Glutamatergic neuron (in vitro differentiated cells): ENCODE results near the gene TMEM109. TPM values are rescaled to one million over a fixed set of nuclear protein-coding genes. Genes with fewer than 3 reads are reported as not detected.

ENCODE experiments used
- DNase-seq: peaks from one replicate; pipeline ENCODE4 v3.0.0; 2022
- H3K27ac Mint-ChIP-seq: one replicate; pipeline ENCODE4 v1.8.0; 2020; ENCODE audit warnings: mild to moderate bottlenecking, mixed read lengths, inconsistent platforms; ENCODE audit not compliant: unreplicated experiment
- H3K27me3 Mint-ChIP-seq: one replicate; pipeline ENCODE4 v1.8.0; 2020; ENCODE audit warnings: mild to moderate bottlenecking, moderate library complexity, mixed read lengths, inconsistent platforms; ENCODE audit not compliant: unreplicated experiment
- H3K36me3 Mint-ChIP-seq: one replicate; pipeline ENCODE4 v1.8.0; 2020; ENCODE audit warnings: mild to moderate bottlenecking, mixed read lengths, inconsistent platforms; ENCODE audit not compliant: unreplicated experiment
- H3K4me1 Mint-ChIP-seq: one replicate; pipeline ENCODE4 v1.8.0; 2020; ENCODE audit warnings: mild to moderate bottlenecking, low read depth, mixed read lengths, inconsistent platforms; ENCODE audit not compliant: unreplicated experiment
- H3K4me3 Mint-ChIP-seq: one replicate; pipeline ENCODE4 v1.8.0; 2020; ENCODE audit warnings: mild to moderate bottlenecking, mixed read lengths, inconsistent platforms; ENCODE audit not compliant: unreplicated experiment
- H3K9me3 Mint-ChIP-seq: one replicate; pipeline ENCODE4 v1.8.0; 2020; ENCODE audit warnings: mild to moderate bottlenecking, moderate library complexity, mixed read lengths, inconsistent platforms; ENCODE audit not compliant: unreplicated experiment
- CTCF ChIP-seq: fragments of 200-600 bp; sonication (generic); IDR thresholded peaks from one replicate; pipeline ENCODE4 v1.5.0; 2021; ENCODE audit not compliant: partially characterized antibody, unreplicated experiment
- total RNA-seq: library from RNA; stranded (reverse); fragmentation: NEBNext Ultra II Directional; extraction: Animal tissue kit (Norgen Biotek cat#: 25700); gene quantifications from one replicate; pipeline ENCODE4 v1.2.1, GENCODE V29; 2021; ENCODE audit not compliant: unreplicated experiment

Gene TMEM109
- total RNA-seq, 1 donor from 2014 or later: 4.0 TPM

- H3K9me3 Mint-ChIP-seq: peaks cover 4% of the 10 kb centered on the region
- H3K4me3 Mint-ChIP-seq: no peak overlapping the region
- H3K4me1 Mint-ChIP-seq: peaks cover under 1% of the 10 kb centered on the region
- TF ChIP-seq CTCF: no peak
- no peaks in the 10 kb centered on the region for H3K27me3 Mint-ChIP-seq
- peaks cover 22% of the 10 kb centered on the region for H3K36me3 Mint-ChIP-seq
- DNase-seq: no peak
- H3K27ac Mint-ChIP-seq: no peak overlapping the region
Observed at GRCh38 chr11:60964801-60965200, 50.8 kb downstream of the TMEM109 start.

GRCh38 chr11:60966890-60967289 lies 52.9 kb downstream of the TMEM109 start:
- Mint-ChIP-seq H3K4me1 (no peaks in the 10 kb centered on the region), H3K9me3 (peaks cover 4% of the 10 kb centered on the region), H3K27me3 (peaks cover 3% of the 10 kb centered on the region), H3K4me3 (no peak overlapping the region), H3K27ac (no peak overlapping the region), H3K36me3 (peaks cover 22% of the 10 kb centered on the region)
- DNase-seq: no peak
- no peak for TF ChIP-seq CTCF

GRCh38 chr11:60968223-60968622 lies 54.3 kb downstream of the TMEM109 start:
- Mint-ChIP-seq H3K9me3 (peaks cover 4% of the 10 kb centered on the region), H3K36me3 (peaks cover 22% of the 10 kb centered on the region), H3K27me3 (peaks cover 3% of the 10 kb centered on the region), H3K4me3 (no peak overlapping the region), H3K27ac (no peak overlapping the region), H3K4me1 (no peaks in the 10 kb centered on the region)
- no peak for DNase-seq
- TF ChIP-seq CTCF: no peak

DNA sequence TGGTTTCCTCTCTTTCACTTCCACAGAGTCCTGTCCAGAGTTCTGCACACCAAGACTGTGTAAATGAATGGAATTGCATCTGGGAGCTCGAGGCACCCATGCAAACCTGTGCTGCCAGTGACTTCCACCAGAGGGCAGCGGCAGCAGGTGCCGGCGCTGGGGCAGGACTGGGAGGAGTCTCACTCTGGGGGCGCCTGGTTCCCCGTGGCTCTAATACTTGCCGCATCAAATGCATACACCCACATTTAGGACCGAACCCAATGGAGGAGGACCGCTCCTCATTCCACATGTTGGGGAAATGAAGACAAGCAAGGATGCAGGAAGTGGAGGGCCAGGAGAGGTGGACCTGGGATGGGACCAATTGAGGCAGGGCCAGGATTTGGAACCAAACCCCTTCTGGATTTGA lies 56.4 kb downstream of the TMEM109 start:
- H3K36me3 Mint-ChIP-seq: peaks cover 22% of the 10 kb centered on the region
- peak; percentile 73 for DNase-seq
- TF ChIP-seq CTCF: peak; percentile 73
- no peak overlapping the region for H3K27ac Mint-ChIP-seq
- H3K4me3 Mint-ChIP-seq: no peak overlapping the region
- no peaks in the 10 kb centered on the region for H3K4me1 Mint-ChIP-seq
- H3K27me3 Mint-ChIP-seq: peaks cover 5% of the 10 kb centered on the region
- peaks cover 4% of the 10 kb centered on the region for H3K9me3 Mint-ChIP-seq

GRCh38 chr11:60970890-60971289 lies 56.9 kb downstream of the TMEM109 start:
- no peak overlapping the region for H3K27ac Mint-ChIP-seq
- no peak for TF ChIP-seq CTCF
- peaks cover 5% of the 10 kb centered on the region for H3K27me3 Mint-ChIP-seq
- H3K4me3 Mint-ChIP-seq: no peak overlapping the region
- peaks cover 4% of the 10 kb centered on the region for H3K9me3 Mint-ChIP-seq
- peaks cover 22% of the 10 kb centered on the region for H3K36me3 Mint-ChIP-seq
- DNase-seq: no peak
- no peaks in the 10 kb centered on the region for H3K4me1 Mint-ChIP-seq
